C4-2B (cell line): ENCODE results near the gene ACSM6.

Experiments
- ZFX ChIP-seq: fragments of 450-650 bp; IDR thresholded peaks from 2 replicates; pipeline ENCODE4 v1.6.1; 2017
- TF ChIP-seq, protein P1 (sequence below): fragments of 450-650 bp; conservative IDR thresholded peaks from 2 replicates; pipeline ENCODE4 v1.5.1; 2017; ENCODE audit warnings: mild to moderate bottlenecking

- TF ChIP-seq, protein P1, sequence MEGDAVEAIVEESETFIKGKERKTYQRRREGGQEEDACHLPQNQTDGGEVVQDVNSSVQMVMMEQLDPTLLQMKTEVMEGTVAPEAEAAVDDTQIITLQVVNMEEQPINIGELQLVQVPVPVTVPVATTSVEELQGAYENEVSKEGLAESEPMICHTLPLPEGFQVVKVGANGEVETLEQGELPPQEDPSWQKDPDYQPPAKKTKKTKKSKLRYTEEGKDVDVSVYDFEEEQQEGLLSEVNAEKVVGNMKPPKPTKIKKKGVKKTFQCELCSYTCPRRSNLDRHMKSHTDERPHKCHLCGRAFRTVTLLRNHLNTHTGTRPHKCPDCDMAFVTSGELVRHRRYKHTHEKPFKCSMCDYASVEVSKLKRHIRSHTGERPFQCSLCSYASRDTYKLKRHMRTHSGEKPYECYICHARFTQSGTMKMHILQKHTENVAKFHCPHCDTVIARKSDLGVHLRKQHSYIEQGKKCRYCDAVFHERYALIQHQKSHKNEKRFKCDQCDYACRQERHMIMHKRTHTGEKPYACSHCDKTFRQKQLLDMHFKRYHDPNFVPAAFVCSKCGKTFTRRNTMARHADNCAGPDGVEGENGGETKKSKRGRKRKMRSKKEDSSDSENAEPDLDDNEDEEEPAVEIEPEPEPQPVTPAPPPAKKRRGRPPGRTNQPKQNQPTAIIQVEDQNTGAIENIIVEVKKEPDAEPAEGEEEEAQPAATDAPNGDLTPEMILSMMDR: no peak
- no peak for TF ChIP-seq ZFX
Measured at GRCh38 chr10:95170790-95171189, 23.2 kb upstream of the ACSM6 start.
